DOHH2 (cell line): ENCODE data around the gene PTTG1.

Source experiments
- EZH2phosphoT487 ChIP-seq: fragments of 200-600 bp; sonication (generic); IDR thresholded peaks from 2 replicates; pipeline ENCODE4 v1.6.1; 2017; ENCODE audit warnings: borderline replicate concordance, mild to moderate bottlenecking, antibody characterized with exemption, low read length, moderate library complexity, mixed read lengths
- TF ChIP-seq, protein P1 (sequence below): fragments of 200-600 bp; sonication (generic); IDR thresholded peaks from one replicate; pipeline ENCODE4 v1.5.1; 2014; ENCODE audit warnings: antibody characterized with exemption, mild to moderate bottlenecking, low read depth, low read length; ENCODE audit not compliant: poor library complexity, severe bottlenecking

DNA sequence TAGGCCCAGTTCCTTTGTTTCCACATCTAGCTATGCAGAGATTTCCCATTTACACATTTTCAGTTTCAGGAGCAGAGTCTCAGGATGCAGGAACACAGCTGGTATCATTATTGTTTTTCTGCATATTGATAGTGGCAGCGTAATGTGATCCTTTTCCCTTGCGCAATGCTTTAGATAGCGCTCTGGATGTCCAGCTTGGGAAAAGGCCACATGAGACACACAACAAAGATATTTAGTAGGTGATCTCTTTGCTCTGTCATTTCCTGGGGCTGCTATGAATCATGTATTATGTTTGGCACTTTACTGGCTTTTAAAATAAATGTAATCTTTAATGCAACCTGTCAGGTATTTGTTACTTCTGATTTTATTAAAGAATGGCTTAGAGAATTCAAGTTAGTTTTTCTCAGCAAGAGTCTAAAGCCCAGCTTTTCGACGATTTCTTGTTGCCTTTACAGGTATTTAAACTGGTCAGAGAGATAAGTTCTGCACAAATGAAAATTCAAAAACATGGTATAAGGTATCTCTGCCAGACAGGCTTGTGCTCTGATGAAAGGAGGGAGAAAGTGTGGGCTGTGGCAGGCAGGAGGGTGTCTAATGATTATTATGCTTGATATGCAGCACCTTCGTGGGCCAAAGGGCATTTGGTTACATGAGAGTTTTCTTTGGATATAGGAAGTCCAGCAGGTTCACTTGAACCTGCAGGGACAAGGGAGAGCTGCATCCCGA lies 42.2 kb downstream of the PTTG1 start:
- TF ChIP-seq, protein P1, sequence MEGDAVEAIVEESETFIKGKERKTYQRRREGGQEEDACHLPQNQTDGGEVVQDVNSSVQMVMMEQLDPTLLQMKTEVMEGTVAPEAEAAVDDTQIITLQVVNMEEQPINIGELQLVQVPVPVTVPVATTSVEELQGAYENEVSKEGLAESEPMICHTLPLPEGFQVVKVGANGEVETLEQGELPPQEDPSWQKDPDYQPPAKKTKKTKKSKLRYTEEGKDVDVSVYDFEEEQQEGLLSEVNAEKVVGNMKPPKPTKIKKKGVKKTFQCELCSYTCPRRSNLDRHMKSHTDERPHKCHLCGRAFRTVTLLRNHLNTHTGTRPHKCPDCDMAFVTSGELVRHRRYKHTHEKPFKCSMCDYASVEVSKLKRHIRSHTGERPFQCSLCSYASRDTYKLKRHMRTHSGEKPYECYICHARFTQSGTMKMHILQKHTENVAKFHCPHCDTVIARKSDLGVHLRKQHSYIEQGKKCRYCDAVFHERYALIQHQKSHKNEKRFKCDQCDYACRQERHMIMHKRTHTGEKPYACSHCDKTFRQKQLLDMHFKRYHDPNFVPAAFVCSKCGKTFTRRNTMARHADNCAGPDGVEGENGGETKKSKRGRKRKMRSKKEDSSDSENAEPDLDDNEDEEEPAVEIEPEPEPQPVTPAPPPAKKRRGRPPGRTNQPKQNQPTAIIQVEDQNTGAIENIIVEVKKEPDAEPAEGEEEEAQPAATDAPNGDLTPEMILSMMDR: no peak
- TF ChIP-seq EZH2phosphoT487: no peak
